ENCODE measurements around the gene GPR35. TPM values are rescaled to one million over a fixed set of nuclear protein-coding genes. Genes with fewer than 3 reads are reported as not detected.

Gene GPR35
- total and polyA plus RNA-seq, 2 of the 13 experiments (the other 11 are each of a cell fraction or from before 2014, with no cell fraction given): 27.1 to 44.2 TPM

GRCh38 chr2:240626531-240627300 lies 1.4 kb downstream of the GPR35 start (continued):
- TF ChIP-seq ZNF549 (CRISPR knock-in tag; IDR thresholded peaks at IDR 0.05) (0 out of 2 replicates have a peak, but pooled peaks have one; percentile 40), U2AF2 (IDR thresholded peaks at IDR 0.05; ENCODE audit: low read depth, low read length) (no peak), PCBP1 (IDR thresholded peaks at IDR 0.05; ENCODE audit: borderline replicate concordance, low read depth, low read length) (no peak), PAX8 (CRISPR knock-in tag; IDR thresholded peaks at IDR 0.05; ENCODE audit: borderline replicate concordance) (no peak; the same call in 1 of the 2 replicates), PLSCR1 (CRISPR knock-in tag; IDR thresholded peaks at IDR 0.05; ENCODE audit: borderline replicate concordance) (no peak), ZNF101 (CRISPR knock-in tag; IDR thresholded peaks at IDR 0.05; ENCODE audit: borderline replicate concordance, low read depth) (no peak), ZNF34 (CRISPR knock-in tag; IDR thresholded peaks at IDR 0.05; ENCODE audit: borderline replicate concordance) (no peak), ZMYM4 (CRISPR knock-in tag; IDR thresholded peaks at IDR 0.05) (peak; percentile 91), ZBTB21 (CRISPR knock-in tag; IDR thresholded peaks at IDR 0.05) (0 out of 2 replicates have a peak, but pooled peaks have one; percentile 8), RFXANK (CRISPR knock-in tag; IDR thresholded peaks at IDR 0.05) (0 out of 2 replicates have a peak, but pooled peaks have one; percentile 18), EEA1 (CRISPR knock-in tag; IDR thresholded peaks at IDR 0.05; ENCODE audit: borderline replicate concordance) (no peak), ZNF12 (CRISPR knock-in tag; IDR thresholded peaks at IDR 0.05) (no peak), YEATS2 (CRISPR knock-in tag; IDR thresholded peaks at IDR 0.05; ENCODE audit: borderline replicate concordance) (peak; percentile 53; the same call in 1 of the 2 replicates), RNF2 (conservative IDR thresholded peaks at IDR 0.05; ENCODE audit: low read depth) (peak; percentile 73; the same call in 1 of the 2 replicates), ZZZ3 (CRISPR knock-in tag; IDR thresholded peaks at IDR 0.05; ENCODE audit: borderline replicate concordance) (peak; percentile 35; the same call in 1 of the 2 replicates), TFAP4 (IDR thresholded peaks at IDR 0.05; ENCODE audit: borderline replicate concordance, low read depth) (peak; percentile 63; the same call in 1 of the 2 replicates), HIC2 (CRISPR knock-in tag; IDR thresholded peaks at IDR 0.05; ENCODE audit: low read depth) (peak; percentile 88), ZNF761 (CRISPR knock-in tag; conservative IDR thresholded peaks at IDR 0.05) (peak; percentile 83; the same call in 1 of the 2 replicates)
